AG09319 (cell line): ENCODE measurements around the gene DAAM1.

Experiments
- DNase-seq: peaks from one replicate; pipeline ENCODE4 v3.0.0-alpha.2; 2010; ENCODE audit warnings: low read depth; ENCODE audit errors: extremely low read depth
- CTCF ChIP-seq: IDR thresholded peaks from 2 replicates; pipeline ENCODE4 v1.5.1; 2011; ENCODE audit warnings: low read depth, mild to moderate bottlenecking, inconsistent platforms, low read length, moderate library complexity

DAAM1 gene

GRCh38 chr14:59294662-59294992 is 106.2 kb downstream of the DAAM1 start:
- peak; percentile 79 for DNase-seq
- TF ChIP-seq CTCF = no peak

GRCh38 chr14:59295951-59296350 is 107.5 kb downstream of the DAAM1 start:
- no peak for TF ChIP-seq CTCF
- DNase-seq = no peak

GRCh38 chr14:59296508-59296907 is 108.0 kb downstream of the DAAM1 start:
- no peak for DNase-seq
- no peak for TF ChIP-seq CTCF

GRCh38 chr14:59297071-59297776 is 108.8 kb downstream of the DAAM1 start:
- no peak for DNase-seq
- no peak for TF ChIP-seq CTCF

GRCh38 chr14:59299731-59300130 is 111.3 kb downstream of the DAAM1 start:
- no peak for DNase-seq
- no peak for TF ChIP-seq CTCF

GRCh38 chr14:59301354-59301753 is 112.9 kb downstream of the DAAM1 start:
- no peak for DNase-seq
- TF ChIP-seq CTCF = no peak

GRCh38 chr14:59302313-59302712 is 113.8 kb downstream of the DAAM1 start:
- TF ChIP-seq CTCF = no peak
- no peak for DNase-seq
